Right renal pelvis (tissue), 4 donors: ENCODE measurements around the gene IMP4. TPM values are rescaled to one million over a fixed set of nuclear protein-coding genes. Genes with fewer than 3 reads are reported as not detected.

Experiments
- DNase-seq, 4 donors: peaks; one replicate each; pipeline ENCODE4 v3.0.0-alpha.2; 2013; ENCODE audit warnings: low read depth in 4 of 4, low spot score in 3 of 4, missing footprints in 1 of 4
- polyA plus RNA-seq, 4 donors: library from polyadenylated mRNA; unstranded; fragments of 120-200 nt; gene quantifications; one replicate each; pipeline ENCODE4 v1.2.1, GENCODE V29; 2013; ENCODE audit not compliant: insufficient read length in 4 of 4

IMP4 gene
- polyA plus RNA-seq, 4 donors, result 36.4 to 44.2 (median 37.8) TPM

DNA sequence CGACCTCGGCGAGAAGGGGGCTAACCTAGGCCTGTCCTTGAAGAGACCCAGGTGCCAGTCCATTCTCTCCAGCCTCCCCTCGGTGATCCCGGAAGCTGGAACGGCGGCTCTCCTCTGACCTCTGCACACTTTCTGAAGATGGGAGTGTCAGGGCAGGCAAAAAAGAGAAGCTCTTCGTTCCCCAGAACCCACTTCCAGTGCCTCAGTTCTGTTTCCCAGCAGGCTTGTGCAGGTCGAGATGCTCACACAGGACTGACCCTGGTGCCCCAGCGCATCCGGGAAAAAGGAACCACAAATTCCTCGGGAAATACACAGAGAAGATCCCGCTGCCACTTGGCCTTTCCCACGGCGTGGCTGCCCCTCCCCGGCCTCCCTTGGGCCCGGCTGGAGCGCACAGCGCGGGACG is 12.5 kb downstream of the IMP4 start:
- DNase-seq, result no peak

DNA sequence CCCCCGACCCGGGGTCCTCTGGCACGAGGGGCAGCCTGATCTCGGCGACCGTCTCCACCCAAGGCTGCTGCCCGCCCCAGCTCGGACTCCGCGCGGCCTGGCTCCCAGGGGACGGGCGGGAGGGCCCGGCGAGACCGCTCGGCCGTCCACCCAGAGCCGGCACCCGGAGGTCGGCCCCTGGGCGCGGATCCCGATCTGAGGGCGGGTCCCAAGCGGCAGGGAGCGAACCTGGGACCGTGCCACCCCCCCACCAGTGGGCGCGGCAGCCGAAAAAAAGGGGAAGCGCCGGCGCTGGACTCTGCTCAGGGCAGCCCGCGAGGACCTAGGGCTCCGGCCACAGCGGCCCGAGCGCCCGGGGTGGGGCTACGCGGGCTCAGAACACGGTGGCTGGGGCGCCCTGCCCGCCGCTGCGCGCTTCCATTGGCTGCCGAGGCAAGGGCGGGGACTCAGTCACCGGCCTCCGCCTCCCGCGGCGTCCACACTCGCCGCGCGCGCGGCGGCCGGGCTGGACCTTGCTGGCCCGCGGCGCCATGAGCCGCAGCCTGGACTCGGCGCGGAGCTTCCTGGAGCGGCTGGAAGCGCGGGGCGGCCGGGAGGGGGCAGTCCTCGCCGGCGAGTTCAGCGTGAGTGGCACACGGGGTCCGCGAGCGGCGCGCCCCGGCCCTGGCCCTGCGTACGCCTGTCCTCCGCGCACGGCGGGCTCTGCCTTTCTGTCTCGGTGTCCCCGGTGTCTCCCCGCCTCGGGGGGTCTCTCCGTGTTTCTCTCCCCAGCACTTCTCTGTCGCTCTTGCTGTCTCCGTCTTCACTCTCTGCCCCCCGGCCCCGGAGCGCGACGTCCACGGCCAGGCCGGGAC is 13.1 kb downstream of the IMP4 start, which contains the start of gene PTPN18:
PTPN18 (plus strand) TSS at position 479 of the 854 bp plus-strand sequence; CDS start at position 531, 52 bp downstream.
- DNase-seq, result peak in 3 of 4 donors; percentile 63 to 72 (median 69)

DNA sequence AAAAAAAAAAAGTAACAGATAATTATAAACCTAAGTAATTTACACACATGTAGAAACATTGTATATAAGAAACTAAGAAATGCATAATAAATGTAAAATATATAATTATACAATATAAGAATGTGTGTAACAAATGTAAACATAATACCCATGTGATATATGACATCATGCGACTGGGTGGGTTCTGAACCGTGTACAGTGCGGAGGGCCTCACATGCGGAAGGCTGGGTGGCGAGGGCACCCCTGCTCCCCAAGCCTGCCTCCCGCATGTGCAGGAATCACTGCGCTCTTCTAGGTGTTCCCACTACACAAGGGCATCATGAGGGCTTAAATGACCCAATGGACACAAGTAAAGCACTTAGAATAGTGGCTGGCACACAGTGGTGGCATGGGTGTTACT is 15.2 kb downstream of the IMP4 start:
- no peak for DNase-seq

DNA sequence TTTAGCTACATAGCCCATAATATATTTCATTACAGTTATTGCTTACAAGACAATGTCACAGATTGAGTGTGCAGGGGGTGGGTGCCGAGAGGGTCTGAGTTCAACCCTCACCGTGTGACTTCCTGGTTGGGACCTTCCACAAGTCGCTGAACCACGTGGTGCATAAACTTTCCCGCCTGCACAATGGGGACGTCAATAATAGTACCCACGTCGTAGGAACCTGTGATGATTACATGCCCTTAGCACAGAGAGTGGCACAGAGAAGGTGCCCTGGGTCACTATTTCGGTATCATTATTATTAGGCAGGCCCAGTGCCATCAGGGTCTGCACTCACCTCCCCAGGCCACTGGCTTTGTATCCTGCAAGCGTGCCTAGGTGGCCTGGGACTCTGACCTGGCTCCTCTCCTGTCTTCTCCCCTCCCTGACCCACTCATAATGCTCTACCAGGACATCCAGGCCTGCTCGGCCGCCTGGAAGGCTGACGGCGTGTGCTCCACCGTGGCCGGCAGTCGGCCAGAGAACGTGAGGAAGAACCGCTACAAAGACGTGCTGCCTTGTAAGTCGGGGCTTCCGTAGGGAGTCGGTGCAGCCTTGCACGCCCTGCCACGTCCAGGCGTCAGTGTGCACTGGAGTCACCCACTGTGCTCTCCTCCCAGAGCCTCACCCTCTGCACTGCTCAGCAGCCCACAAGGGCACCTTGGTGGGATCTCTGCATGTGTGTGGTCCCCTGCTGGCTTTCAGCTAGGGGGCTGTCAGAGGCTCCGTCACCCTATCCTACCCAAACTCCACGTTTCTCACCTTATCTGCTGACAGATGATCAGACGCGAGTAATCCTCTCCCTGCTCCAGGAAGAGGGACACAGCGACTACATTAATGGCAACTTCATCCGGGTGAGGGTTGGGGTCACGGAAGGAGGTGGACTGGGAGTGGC is 16.0 kb downstream of the IMP4 start:
- DNase-seq, result no peak

DNA sequence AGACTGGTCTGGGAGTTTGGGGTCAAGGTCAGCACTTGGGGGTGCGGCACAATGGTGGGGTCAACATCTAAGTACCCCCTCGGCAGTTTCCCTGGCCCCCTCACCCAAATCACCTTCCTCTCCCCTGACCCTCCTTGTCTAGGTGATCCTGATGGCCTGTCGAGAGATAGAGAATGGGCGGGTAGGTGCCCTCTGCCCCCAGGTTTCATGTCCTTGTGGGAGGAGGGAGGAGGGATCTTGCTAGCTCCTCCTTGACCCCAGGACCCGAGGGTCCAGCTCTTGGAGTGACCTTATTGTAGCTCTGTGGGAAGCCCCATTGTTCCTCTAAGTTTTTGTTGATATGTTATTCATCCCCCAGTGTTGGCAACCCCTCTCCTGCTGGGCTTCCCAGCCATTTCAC is 16.8 kb downstream of the IMP4 start:
- DNase-seq, result no peak

DNA sequence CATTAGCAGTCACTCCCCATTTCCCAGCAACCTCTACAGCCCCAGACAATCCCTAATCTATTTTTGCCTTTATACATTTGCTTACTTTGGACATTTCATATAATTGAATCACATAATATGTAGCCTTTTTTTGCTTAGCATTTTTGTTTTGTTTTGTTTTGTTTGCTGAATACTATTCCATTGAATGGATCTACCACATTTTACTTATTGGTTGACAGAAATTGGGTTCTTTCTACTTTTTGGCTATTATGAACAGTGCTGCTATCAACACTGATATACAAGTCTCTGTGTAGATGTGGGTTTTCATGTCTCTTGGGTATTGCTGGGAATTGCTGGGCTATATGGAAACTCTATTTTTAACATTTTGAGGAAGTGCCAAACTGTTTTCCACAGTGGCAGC is 20.8 kb downstream of the IMP4 start:
- DNase-seq, result no peak

DNA sequence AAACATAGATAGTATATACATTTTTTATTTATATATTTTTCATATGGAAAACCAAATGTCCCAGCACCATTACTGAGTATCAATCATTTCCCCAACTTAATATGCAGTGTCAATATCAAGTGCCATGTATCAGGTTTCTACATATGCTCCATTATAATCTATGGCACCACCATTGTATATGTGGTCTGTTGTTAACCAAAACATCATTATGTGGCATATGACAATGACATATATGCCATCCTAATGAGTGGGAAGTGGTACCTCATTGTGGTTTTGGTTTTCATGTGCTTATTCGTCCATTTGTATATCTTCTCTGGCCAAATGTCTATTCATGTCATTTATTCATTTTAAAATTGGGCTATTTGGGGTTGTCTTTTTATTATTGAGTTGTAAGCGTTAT is 22.4 kb downstream of the IMP4 start:
- no peak for DNase-seq

DNA sequence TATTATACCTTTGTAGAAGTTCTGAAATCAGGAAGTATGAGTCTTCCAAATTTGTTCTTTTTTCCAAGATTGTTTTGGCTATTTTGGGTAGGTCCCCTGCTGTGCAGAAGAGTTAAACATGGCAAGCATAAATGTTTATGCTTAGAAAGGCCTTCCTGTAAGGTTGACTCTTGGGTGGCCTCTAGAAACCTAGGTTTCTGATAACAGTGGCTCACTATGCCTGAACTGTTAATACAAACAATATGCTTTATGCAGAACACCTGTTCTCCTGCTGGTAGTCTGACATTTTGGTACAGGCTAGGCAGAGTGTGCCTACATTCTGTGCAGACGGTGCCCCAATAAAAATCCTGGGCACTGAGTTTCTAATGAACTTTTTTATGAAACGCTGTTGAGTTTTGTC is 23.3 kb downstream of the IMP4 start:
- DNase-seq, result no peak

DNA sequence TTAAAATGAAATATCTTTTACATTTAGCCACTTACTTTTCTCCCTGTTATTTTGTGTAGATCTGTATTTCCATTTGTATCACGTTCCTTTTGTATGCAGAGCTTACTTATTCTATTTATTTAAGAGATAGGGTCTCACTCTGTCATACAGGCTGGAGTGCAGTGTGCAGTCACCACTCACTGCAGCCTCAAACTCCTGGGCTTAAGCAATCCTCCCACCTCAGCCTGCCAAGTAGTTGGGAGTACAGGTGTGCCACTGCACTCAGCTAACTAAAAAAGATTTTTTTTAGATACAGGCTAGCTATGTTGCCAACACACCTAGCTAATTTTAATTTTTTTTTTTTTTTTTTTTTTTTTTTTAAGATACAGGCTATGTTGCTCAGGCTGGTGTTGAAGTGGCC is 24.0 kb downstream of the IMP4 start:
- no peak for DNase-seq

DNA sequence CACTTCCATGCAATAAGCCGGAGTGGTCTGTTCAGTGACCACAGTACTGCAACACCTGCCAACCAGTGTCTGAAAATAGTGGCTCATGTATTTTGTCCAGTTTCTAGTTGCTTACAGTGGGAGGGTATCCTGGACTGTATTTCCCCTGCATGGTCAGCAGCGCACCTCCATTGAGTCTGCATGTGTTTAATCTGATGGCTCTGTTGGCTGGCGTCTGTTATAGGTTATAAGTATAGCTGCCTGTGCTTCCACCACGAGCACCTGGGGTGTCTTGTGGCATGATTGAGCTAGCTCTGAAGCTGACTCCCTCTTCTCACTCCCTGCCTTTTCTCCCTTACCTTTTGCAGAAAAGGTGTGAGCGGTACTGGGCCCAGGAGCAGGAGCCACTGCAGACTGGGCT is 26.1 kb downstream of the IMP4 start:
- DNase-seq, result no peak

DNA sequence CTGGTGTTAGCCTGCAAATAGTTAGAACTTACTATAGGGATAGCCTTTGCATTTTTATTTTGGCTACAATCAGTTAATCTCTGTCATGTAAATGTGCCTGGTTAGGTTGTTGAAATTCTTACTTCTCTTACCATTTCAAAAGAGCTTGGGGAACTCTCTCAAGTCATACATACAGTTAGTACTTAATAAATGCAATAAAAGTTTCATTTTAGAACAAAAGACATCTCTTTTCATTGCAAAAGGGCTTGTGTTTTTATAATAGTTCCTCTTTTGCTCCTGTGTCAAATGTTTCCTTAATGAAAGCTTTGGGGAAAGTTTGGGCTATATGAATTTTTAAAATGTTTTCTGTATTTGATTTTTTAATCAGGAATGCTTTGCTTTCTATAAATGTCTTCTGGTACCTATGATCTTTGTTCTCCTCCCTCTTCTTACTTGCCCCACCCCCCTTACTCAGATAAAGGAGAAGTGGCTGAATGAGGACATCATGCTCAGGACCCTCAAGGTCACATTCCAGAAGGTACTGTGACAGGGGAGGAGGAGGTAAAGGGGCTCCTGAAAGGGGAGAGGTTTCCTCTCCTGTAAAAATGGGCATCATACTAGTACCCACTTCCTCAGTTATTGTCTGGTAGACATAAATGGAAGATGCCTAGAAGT is 26.7 kb downstream of the IMP4 start:
- DNase-seq, result no peak

DNA sequence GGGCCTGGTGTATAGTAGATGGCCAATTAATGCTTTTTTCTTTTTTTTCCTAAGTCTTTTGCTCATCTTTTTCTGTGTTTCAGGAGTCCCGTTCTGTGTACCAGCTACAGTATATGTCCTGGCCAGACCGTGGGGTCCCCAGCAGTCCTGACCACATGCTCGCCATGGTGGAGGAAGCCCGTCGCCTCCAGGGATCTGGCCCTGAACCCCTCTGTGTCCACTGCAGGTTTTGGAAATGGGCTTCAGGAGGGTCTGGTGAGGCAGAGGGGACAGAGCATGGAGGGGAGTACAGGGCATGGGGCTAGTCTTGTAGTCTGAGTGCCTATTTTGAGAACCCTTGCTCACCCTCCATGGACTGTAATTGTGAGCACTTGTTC is 27.3 kb downstream of the IMP4 start:
- DNase-seq, result no peak

DNA sequence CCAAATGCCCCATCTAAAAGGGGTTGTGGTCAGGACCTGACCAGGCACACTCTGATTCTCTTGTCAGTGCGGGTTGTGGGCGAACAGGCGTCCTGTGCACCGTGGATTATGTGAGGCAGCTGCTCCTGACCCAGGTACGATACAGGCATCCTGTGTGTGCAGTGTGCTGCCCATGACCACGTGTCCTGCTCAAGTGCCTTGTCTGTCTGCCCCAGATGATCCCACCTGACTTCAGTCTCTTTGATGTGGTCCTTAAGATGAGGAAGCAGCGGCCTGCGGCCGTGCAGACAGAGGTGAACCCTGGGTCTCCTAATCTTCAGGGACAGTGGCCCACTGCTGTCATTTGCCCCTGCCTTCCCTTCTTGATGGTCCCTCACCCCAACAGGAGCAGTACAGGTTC is 27.8 kb downstream of the IMP4 start:
- DNase-seq, result no peak

DNA sequence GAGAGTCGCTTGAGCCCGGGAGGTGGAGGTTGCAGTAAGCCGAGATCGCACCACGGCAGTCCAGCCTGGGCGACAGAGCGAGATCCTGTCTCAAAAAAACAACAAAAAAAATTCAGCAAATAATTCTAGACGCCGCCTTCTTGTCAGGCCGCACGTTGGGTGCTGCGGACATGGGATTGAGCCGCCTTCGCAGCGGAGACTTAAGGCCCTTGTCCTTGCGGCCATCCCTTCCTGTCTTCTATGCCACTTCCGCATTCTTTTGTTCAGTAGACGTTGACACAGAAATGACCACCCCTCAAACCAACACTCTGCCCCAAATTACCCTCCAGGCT is 29.0 kb downstream of the IMP4 start:
- DNase-seq, result no peak

DNA sequence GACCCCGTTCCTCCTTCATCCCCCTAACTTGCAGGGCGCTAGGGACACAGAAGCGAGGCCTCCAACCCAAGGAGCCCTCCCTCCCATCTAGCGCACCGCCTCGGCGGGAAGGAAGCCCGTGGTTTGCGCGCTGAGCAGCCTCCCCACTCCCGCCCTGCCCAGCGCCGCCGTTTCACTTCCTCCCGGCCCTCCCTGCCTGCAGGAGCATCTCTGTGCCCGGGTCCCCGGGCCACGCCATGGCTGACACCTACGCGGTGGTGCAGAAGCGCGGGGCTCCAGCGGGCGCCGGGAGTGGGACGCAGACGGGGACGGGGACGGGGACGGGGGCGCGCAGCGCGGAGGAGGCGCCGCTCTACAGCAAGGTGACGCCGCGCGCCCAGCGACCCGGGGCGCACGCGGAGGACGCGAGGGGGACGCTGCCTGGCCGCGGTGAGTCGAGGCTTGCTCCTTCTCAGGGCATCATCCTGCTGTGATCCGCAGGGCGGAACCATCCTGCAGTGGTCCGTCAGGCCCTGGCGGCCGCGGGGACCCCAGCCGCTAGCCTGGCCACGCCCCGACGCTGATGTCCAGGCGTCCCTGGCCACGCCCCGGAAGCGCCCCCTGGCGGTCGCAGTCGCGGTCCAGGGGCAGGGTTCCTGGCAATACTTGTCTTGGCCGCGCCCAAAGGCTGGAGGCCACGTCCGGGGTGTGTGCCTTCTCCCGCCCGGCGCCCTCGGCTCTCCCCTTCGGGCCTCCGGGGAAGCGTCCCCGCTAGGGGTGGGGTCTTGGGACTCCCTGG is 29.5 kb downstream of the IMP4 start:
- DNase-seq, result peak in 3 of 4 donors; percentile 77 to 82 (median 81)

DNA sequence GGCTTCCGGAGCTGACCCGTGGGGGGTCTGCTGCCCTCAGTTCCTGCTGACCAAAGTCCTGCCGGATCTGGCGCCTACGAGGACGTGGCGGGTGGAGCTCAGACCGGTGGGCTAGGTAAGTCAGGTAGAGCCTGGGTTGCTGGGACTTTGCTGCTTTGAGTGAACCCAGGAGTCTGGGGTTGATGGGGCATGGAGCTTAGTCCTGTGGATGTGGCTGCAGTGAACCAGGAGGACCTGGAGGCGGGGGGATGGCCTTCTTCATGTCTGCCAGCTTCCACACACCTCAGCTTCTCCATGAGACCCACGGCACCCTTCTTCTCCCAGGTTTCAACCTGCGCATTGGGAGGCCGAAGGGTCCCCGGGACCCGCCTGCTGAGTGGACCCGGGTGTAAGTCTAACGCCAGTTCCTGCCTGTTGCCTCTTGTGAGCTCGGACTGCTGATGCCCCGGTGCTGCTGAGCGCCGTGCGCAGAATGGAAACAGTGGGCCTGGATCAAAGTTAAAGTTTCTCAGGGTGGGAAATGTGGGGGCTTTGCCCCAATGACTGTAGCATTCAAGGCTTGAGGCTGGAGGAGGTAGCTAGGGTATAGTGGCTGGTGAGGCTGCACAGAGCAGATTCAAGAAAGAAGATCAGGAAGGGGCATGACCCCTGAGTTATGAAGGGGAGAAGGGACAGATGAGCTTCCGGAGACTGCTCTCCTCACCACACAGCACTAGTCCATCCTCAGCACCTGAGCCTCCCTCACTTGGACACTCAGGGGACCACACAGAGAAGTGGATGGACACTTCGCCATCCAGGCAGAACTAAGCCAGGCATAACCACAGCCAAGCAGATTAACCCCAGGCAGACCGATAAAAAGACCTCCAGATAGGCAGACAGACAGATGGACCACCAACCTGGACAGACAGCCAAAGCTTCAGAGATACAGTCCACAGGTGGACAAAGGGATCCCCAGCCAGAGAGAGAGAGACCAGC is 30.4 kb downstream of the IMP4 start:
- DNase-seq, result no peak

DNA sequence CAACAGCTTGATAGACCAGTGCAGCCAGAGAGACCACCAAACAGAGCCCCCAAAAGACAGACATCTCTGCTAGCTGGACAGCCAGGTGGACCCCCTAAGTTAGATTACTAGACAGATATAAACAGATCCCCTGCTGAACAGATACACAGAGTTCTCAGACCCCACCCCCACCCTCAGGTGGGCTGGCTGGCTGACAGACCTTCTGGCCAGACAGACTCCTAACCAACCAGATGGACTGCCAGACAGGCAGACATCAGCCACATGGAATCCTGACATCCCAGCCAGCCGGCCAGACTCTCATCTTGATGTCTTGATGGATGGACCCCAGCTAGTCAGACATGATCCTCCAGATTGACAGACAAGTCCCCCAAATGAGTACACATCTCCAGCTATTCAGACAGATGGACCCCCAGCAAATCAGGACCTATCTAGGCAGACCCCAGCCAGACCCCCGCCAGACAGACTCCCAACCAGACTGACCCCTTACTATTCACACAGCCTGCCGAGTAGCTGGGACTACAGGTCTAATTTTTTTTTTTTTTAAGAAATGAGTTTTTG is 31.2 kb downstream of the IMP4 start:
- DNase-seq, result no peak

DNA sequence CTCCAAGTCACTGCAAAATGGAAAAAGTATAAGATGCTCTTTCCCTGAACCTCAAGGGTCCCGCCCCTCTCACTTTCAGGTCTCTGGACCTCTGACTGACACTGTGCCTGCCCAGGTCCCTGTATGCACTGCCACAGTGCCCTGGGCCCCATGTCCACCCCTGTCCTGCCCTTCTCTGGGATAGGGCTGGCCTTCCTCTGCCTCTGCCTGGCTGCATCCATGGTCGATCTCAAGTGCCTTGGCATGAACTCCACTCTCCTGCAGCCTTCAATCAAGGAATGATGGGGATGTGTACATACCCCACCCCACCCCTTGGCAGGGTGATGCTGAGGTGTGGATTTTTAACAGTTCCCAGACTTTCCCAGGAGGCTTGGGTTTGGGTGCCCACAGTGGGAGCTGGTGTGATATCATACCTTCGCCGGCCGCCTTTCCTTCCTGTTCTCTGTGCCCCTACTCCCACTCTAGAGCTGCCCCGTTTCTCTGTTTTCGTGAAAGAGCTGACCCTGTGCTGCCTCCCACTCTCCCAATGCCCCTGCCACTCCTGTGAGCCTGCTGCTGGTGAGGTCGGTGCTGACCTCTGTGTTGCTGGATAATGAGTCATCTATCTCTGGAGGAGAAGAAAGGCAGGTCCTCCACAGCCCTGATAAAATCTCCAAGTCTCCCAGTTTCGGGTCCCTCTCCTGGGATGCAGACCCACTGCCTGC is 32.0 kb downstream of the IMP4 start:
- DNase-seq, result no peak
